HL-60 (cell line): ENCODE data around the gene GAS6.

Source experiments
- CTCF ChIP-seq: IDR thresholded peaks from one replicate; pipeline ENCODE4 v1.5.1; 2011; ENCODE audit warnings: low read length, control low read depth, inconsistent platforms; ENCODE audit not compliant: insufficient read depth
- REST ChIP-seq: IDR thresholded peaks from 2 replicates; pipeline ENCODE4 v1.6.1; 2012; ENCODE audit warnings: low read depth; ENCODE audit not compliant: insufficient replicate concordance
- SPI1 ChIP-seq: IDR thresholded peaks from 2 replicates; pipeline ENCODE4 v1.6.1; 2012; ENCODE audit warnings: low read depth, mild to moderate bottlenecking, borderline replicate concordance

- no peak for TF ChIP-seq CTCF
- TF ChIP-seq REST = no peak
- no peak for TF ChIP-seq SPI1
Observed at GRCh38 chr13:113897161-113897560, 33.3 kb upstream of the GAS6 start.
